Esophagus squamous epithelium (tissue), 5 donors: ENCODE measurements around the gene CEP350. TPM values are rescaled to one million over a fixed set of nuclear protein-coding genes. Genes with fewer than 3 reads are reported as not detected.
A peak's percentile ranks its signal among the peaks of the same experiment; 100 is the strongest.

Experiments
- DNase-seq: peaks from one replicate; lab custom pipeline; 2025; lab: John Stamatoyannopoulos, UW
- H3K27ac ChIP-seq, 4 donors: fragments of 200-600 bp; sonication (generic); one replicate each; pipeline ENCODE4 v1.5.1; 2016 to 2019; ENCODE audit warnings: mild to moderate bottlenecking in 1 of 4
- H3K27me3 ChIP-seq, 4 donors: fragments of 200-600 bp; sonication (generic); 1 replicate in 3 of 4; 2 replicates in 1 of 4; pipeline versions ENCODE4 v1.5.1 to v1.6.0; 2017 to 2021; ENCODE audit warnings: antibody characterized with exemption in 1 of 4
- H3K36me3 ChIP-seq, 3 donors: fragments of 200-600 bp; sonication (generic); one replicate each; pipeline ENCODE4 v1.5.1; 2016 to 2019
- H3K4me1 ChIP-seq, 3 donors: fragments of 200-600 bp; sonication (generic); one replicate each; pipeline ENCODE4 v1.5.1; 2017 to 2019
- H3K4me3 ChIP-seq, 4 donors: fragments of 200-600 bp; sonication (generic); 1 replicate in 3 of 4; 2 replicates in 1 of 4; pipeline ENCODE4 v1.5.1; 2016 to 2019; ENCODE audit warnings: mild to moderate bottlenecking in 2 of 4, moderate library complexity in 1 of 4
- H3K9me3 ChIP-seq, 3 donors: fragments of 200-600 bp; sonication (generic); one replicate each; pipeline ENCODE4 v1.5.1; 2016 to 2019
- POLR2A ChIP-seq, 4 donors: fragments of 450-650 bp; IDR thresholded peaks; one replicate each; pipeline ENCODE4 v1.6.1; 2017; ENCODE audit warnings: antibody characterized with exemption in 4 of 4, mild to moderate bottlenecking in 4 of 4, moderate library complexity in 3 of 4
- WGBS, 2 donors: methylation state at CpG; one replicate each; pipeline ENCODE4 v1.1.5; 2018; 5-methylcytosine and 5-hydroxymethylcytosine counted together
- intact Hi-C: fragments of 100-400 bp; cut with DNase I; formaldehyde crosslinking; loops from one replicate; pipeline ENCODE4 v1.15.0; 2022
- total RNA-seq, 4 donors: library from RNA; depleted of rRNA; stranded (reverse); fragments of >200 nt; gene quantifications; one replicate each; pipeline ENCODE4 v1.1.0, GENCODE V29; 2016
- TF ChIP-seq, protein P1 (sequence below), 6 experiments: fragments of 450-650 bp in 4 of 6; fragments of 200-600 bp in 2 of 6; sonication (generic) in 2 of 6; IDR thresholded peaks; one replicate each; pipeline ENCODE4 v1.5.1; 2016 to 2019; ENCODE audit warnings: antibody characterized with exemption in 6 of 6, mild to moderate bottlenecking in 4 of 6, moderate library complexity in 4 of 6
- donor health status: DM: yes; HTN: yes; CAD: no.

The CEP350 gene
- total RNA-seq, 4 donors from 2014 or later = 31.1 to 66.9 (median 45.2) TPM

DNA sequence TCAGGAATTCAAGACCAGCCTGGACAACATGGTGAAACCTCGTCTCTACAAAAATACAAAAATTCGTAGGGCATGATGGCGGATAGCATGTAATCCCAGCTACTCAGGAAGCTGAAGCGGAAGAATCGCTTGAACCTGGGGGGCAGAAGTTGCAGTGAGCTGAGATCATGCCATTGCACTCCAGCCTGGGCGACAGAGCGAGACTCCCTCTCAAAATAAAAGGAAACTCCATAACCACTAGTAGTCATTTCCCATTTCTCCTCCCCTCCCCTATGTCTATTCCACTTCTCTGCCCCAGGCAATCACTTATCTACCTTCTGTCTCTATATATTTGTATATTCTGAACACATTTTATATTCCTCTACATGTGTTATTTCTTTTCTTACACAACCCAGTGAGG lies 4.0 kb upstream of the CEP350 start:
- H3K4me3 ChIP-seq = no peak overlapping the region
- H3K27me3 ChIP-seq = no peaks in the 10 kb centered on the region
- no peak for DNase-seq
- intact Hi-C loops = loop anchor here (10.0 kb wide), 1 partner anchor 56 kb away; no protein-coding TSS in a partner anchor
- H3K36me3 ChIP-seq = no peaks in the 10 kb centered on the region
- TF ChIP-seq, protein P1, sequence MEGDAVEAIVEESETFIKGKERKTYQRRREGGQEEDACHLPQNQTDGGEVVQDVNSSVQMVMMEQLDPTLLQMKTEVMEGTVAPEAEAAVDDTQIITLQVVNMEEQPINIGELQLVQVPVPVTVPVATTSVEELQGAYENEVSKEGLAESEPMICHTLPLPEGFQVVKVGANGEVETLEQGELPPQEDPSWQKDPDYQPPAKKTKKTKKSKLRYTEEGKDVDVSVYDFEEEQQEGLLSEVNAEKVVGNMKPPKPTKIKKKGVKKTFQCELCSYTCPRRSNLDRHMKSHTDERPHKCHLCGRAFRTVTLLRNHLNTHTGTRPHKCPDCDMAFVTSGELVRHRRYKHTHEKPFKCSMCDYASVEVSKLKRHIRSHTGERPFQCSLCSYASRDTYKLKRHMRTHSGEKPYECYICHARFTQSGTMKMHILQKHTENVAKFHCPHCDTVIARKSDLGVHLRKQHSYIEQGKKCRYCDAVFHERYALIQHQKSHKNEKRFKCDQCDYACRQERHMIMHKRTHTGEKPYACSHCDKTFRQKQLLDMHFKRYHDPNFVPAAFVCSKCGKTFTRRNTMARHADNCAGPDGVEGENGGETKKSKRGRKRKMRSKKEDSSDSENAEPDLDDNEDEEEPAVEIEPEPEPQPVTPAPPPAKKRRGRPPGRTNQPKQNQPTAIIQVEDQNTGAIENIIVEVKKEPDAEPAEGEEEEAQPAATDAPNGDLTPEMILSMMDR (IDR thresholded peaks at IDR 0.05) = no peak
- no peak for TF ChIP-seq POLR2A (IDR thresholded peaks at IDR 0.05)
- H3K27ac ChIP-seq = no peak overlapping the region
- WGBS, 2 donors = 93 to 94% methylated on average over 7 of the region's 7 CpGs
- peaks cover 5 to 18% (median 7%) of the 10 kb centered on the region in 3 donors for H3K4me1 ChIP-seq
- H3K9me3 ChIP-seq = no peaks in the 10 kb centered on the region

GRCh38 chr1:179951383-179952144 lies 3.0 kb upstream of the CEP350 start:
- no peaks in the 10 kb centered on the region for H3K27me3 ChIP-seq
- 83 to 94% methylated on average over 8 to 10 of the region's 10 CpGs for WGBS, 2 donors
- no peak overlapping the region for H3K27ac ChIP-seq
- no peaks in the 10 kb centered on the region for H3K9me3 ChIP-seq
- no peak for DNase-seq
- peaks cover 5 to 27% (median 14%) of the 10 kb centered on the region in 3 donors for H3K4me1 ChIP-seq
- intact Hi-C loops = loop anchor here (10.0 kb wide), 1 partner anchor 57 kb away; no protein-coding TSS in a partner anchor
- H3K4me3 ChIP-seq = no peak overlapping the region
- TF ChIP-seq POLR2A (IDR thresholded peaks at IDR 0.05) = no peak
- TF ChIP-seq, protein P1 (IDR thresholded peaks at IDR 0.05) = no peak
- no peaks in the 10 kb centered on the region for H3K36me3 ChIP-seq

- Histone ChIP-seq H3K4me1 (peaks cover 5 to 33% (median 18%) of the 10 kb centered on the region in 3 donors), H3K27ac (no peak overlapping the region), H3K4me3 (no peak overlapping the region), H3K27me3 (no peaks in the 10 kb centered on the region), H3K9me3 (no peaks in the 10 kb centered on the region), H3K36me3 (no peaks in the 10 kb centered on the region)
- intact Hi-C loops = loop anchor here (10.0 kb wide), 1 partner anchor 57 kb away; no protein-coding TSS in a partner anchor
- TF ChIP-seq, protein P1 (IDR thresholded peaks at IDR 0.05) = no peak
- no peak for TF ChIP-seq POLR2A (IDR thresholded peaks at IDR 0.05)
- no peak for DNase-seq
- WGBS, 2 donors = 75 to 83% methylated on average over 4 of the region's 4 CpGs
These were observed 2.4 kb upstream of the CEP350 start for GRCh38 chr1:179952186-179952585.

- TF ChIP-seq, protein P1 (IDR thresholded peaks at IDR 0.05) = peak in 3 of 6 experiments; percentile 3 to 34 (median 14)
- no peak for TF ChIP-seq POLR2A (IDR thresholded peaks at IDR 0.05)
- intact Hi-C loops = loop anchor here (10.0 kb wide), 1 partner anchor 59 kb away; no protein-coding TSS in a partner anchor
These were observed 577 bp upstream of the CEP350 start for GRCh38 chr1:179953974-179954492.

GRCh38 chr1:179955287-179955680 lies 674 bp downstream of the CEP350 start:
- intact Hi-C loops = loop anchor here (10.0 kb wide), 1 partner anchor 60 kb away; no protein-coding TSS in a partner anchor
- DNase-seq = no peak
- H3K4me3 ChIP-seq = peak overlapping the region; percentile 65 to 95 (median 90)
- H3K36me3 ChIP-seq = no peaks in the 10 kb centered on the region
- H3K4me1 ChIP-seq = peaks cover 5 to 49% (median 18%) of the 10 kb centered on the region in 3 donors
- H3K27ac ChIP-seq = peak overlapping the region; percentile 95 to 98 (median 96)
- TF ChIP-seq, protein P1 (IDR thresholded peaks at IDR 0.05) = peak in 1 of 6 experiments; percentile 11
- no peak for TF ChIP-seq POLR2A (IDR thresholded peaks at IDR 0.05)
- 0% methylated on average over 3 to 4 of the region's 10 CpGs for WGBS, 2 donors
- no peaks in the 10 kb centered on the region for H3K9me3 ChIP-seq
- no peaks in the 10 kb centered on the region for H3K27me3 ChIP-seq

More at GRCh38 chr1:179953974-179954492, 577 bp upstream of the CEP350 start:
- DNase-seq = no peak
- no peaks in the 10 kb centered on the region for H3K9me3 ChIP-seq
- H3K36me3 ChIP-seq = no peaks in the 10 kb centered on the region
- 1% methylated on average over 19 of the region's 19 CpGs for WGBS, 2 donors
- H3K27ac ChIP-seq = peak overlapping the region; percentile 95 to 98 (median 96)
- H3K27me3 ChIP-seq = no peaks in the 10 kb centered on the region
- H3K4me3 ChIP-seq = peak overlapping the region; percentile 65 to 95 (median 90)
- peaks cover 5 to 49% (median 18%) of the 10 kb centered on the region in 3 donors for H3K4me1 ChIP-seq
